AG09319 (cell line): ENCODE measurements around the gene GRWD1.

Experiments used
- DNase-seq: peaks from one replicate; pipeline ENCODE4 v3.0.0-alpha.2; 2010; ENCODE audit warnings: low read depth; ENCODE audit errors: extremely low read depth
- TF ChIP-seq, protein P1 (sequence below): IDR thresholded peaks from 2 replicates; pipeline ENCODE4 v1.5.1; 2011; ENCODE audit warnings: low read depth, mild to moderate bottlenecking, inconsistent platforms, low read length, moderate library complexity

The GRWD1 gene

DNA sequence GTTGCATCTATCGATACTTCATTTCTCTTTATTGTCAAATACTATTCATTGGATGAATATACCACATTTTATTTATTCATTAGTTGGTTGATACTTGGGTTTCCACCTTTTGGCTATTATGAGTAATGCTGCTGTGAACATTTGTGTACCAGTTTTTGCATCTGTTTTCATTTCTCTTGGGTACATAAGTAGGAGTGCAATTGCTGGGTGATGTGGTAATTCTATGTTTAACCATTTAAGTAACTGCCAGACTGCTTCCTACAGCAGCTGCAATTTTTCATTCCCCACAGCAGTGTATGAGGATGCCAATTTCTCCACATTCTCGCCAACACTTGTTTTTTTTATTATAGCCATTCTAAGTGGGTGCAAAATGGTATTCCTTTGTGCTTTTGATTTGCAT lies 12.2 kb downstream of the GRWD1 start:
- DNase-seq: no peak
- TF ChIP-seq, protein P1, sequence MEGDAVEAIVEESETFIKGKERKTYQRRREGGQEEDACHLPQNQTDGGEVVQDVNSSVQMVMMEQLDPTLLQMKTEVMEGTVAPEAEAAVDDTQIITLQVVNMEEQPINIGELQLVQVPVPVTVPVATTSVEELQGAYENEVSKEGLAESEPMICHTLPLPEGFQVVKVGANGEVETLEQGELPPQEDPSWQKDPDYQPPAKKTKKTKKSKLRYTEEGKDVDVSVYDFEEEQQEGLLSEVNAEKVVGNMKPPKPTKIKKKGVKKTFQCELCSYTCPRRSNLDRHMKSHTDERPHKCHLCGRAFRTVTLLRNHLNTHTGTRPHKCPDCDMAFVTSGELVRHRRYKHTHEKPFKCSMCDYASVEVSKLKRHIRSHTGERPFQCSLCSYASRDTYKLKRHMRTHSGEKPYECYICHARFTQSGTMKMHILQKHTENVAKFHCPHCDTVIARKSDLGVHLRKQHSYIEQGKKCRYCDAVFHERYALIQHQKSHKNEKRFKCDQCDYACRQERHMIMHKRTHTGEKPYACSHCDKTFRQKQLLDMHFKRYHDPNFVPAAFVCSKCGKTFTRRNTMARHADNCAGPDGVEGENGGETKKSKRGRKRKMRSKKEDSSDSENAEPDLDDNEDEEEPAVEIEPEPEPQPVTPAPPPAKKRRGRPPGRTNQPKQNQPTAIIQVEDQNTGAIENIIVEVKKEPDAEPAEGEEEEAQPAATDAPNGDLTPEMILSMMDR: no peak

DNA sequence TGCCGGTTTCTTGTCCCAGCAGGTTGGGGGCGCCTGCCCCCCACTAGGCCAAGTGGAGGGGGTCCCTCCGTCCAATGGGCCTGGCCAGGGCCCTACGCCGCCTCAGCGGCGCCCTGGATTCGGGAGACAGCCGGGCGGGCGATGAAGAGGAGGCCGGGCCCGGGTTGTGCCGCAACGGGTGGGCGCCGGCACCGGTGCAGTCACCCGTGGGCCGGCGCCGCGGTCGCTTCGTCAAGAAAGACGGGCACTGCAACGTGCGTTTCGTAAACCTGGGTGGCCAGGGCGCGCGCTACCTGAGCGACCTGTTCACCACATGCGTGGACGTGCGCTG lies 15.8 kb downstream of the GRWD1 start:
- no peak for DNase-seq
- TF ChIP-seq, protein P1: no peak

DNA sequence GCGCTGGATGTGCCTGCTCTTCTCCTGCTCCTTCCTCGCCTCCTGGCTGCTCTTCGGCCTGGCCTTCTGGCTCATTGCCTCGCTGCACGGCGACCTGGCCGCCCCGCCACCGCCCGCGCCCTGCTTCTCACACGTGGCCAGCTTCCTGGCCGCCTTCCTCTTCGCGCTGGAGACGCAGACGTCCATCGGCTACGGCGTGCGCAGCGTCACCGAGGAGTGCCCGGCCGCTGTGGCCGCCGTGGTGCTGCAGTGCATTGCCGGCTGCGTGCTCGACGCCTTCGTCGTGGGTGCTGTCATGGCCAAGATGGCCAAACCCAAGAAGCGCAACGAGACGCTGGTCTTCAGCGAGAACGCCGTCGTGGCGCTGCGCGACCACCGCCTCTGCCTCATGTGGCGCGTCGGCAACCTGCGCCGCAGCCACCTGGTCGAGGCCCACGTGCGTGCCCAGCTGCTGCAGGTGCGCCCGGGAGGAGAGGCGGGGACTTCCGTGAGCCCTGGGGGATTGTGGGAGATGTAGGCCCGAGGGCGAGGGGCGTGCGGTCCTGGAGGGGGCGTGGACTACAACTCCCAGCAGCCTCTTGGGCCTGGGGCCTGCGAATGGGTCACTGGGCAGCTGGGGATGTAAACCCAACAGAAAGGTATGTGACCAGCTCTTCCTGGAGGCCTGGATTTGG lies 16.3 kb downstream of the GRWD1 start:
- DNase-seq: no peak
- TF ChIP-seq, protein P1: no peak

DNA sequence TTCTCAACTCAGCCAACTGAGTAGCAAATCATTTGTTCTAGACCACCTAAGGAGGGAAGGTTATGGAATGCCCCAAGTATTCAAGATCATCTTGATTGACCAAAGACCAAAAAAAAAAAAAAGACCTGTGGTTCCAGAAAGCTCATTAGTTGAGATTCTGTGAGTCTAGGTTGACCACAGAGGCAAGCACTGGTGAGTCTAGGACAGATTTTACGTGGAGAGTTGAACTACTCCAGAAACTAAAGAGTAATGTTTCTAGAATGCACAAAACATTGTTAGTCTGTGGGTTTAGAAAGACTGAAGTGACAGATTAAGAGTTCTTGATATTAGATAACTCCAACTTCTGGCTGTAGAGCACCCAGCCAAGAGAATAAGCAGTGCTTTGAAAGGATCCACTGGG lies 19.4 kb downstream of the GRWD1 start:
- TF ChIP-seq, protein P1: no peak
- DNase-seq: no peak

DNA sequence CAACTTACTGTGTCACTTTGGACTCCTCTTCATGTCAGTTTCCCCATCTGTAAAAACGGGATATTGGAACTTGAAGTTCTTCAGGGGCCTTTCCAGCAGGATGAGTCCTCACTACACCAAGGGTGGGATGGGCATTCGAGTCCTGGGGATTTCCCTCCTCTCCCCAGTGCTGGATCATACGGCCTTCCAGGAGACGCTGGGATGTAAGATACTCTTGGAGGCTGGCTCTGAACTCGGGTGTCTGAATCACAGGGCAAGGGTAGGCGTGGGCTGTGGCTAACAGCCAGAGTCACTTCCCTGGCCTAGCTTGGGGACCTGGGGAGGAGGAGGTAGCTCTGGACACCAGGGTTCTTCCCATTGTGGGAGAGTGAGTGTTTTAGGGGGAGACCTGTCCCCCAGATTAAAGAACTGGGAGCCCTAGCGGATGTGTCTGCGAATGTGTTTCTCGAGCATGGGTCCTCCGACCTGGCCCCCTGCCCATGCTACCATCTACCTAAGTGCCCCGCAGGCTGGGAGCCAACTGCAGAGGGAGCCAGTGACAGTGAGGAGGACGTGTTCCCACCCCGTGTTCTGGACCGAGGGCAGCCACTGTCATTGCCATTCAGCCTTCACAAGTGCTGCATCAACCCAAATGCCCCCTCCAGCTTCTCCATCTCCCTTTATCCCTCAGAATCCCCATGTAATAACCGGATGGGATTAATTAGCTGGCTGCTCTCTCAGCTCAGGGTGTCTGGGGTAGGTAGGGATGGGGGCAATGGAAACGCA lies 21.0 kb downstream of the GRWD1 start:
- no peak for DNase-seq
- TF ChIP-seq, protein P1: no peak

DNA sequence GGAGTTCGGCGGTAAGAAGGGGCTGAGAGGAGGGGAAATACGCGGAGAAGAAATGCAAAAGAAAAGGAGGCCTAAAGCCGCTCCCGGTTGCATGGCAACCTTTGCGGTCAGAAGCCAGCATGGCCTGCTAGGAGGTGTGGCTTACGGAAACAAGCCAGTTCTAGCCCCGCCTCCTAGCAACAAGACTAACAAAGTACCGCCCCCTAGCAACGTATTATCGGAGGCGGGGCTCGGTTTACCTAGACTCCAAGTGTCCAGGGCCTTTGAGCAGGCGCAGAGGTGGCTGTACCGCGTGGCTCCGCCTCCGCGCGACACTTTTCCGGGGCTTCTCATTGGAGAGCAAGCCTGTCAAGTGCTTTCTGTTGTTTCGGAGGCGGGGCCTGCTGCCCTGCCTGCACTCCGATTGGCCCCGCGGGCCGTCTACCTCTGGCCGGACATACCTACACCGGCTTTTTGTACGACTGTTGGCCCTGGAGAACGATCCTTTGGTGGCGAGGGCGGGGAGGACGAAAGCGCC lies 23.0 kb downstream of the GRWD1 start:
- peak; percentile 100 for DNase-seq

DNA sequence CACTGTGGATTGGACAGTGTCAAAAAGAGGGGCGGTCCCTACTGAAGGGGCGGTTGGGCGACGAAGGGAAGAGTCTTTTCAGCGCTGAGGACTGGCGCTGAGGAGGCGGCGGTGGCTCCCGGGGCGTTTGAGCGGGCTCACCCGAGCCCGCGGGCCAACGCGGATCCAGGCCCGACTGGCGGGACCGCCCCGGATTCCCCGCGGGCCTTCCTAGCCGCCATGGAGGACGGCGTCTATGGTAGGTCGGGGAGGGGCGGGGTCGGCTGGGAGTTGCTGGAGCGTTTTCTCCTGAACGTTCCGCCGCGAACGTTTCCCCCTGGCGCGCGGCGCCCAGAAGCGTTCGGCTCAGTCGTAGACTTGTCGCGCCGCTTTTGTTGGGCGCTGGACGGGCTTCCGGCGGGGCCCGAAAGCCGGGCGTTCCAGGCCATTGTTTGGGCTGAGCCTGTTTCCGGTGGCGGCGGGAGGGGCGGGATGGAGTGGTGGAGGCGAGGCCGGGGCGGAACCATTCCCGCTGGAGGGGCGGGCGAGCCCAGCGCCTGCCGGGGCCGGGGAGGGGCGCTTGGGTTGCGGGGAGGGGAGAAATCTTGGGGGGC lies 23.6 kb downstream of the GRWD1 start, which contains the start of gene CYTH2:
Gene CYTH2, plus strand, starts transcription at position 81 of the 593 bp plus-strand sequence. Its CDS starts 139 bp downstream, at position 220.
- peak; percentile 64 for DNase-seq
- TF ChIP-seq, protein P1: no peak

More for the DNA sequence above, 23.0 kb downstream of the GRWD1 start:
- TF ChIP-seq, protein P1: no peak
